ENCODE results near the gene PACC1.
"Not testable (repeated sequence)": the region's sequence is repeated elsewhere in the genome, so short reads cannot be mapped to it uniquely, and the experiment has no call there.

PACC1 gene

DNA sequence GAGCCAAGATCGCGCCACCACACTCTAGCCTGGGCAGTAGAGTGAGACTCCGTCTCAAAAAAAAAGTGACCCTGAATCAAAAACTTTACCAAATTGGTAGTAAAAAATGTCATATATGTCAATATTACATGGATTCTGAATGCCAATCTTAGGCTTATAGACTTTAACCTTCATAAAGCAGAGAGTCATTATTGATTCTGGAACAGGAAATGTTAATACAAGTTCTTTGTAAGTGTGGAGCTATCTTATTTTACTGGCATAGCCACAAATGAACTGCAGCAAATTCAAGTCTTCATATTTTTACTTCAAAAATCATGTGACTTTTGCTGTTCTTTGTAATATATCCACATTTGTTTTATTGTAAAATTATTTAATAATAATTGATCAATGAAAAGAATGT is 88.1 kb downstream of the PACC1 start:
- DNase-seq: no peak

DNA sequence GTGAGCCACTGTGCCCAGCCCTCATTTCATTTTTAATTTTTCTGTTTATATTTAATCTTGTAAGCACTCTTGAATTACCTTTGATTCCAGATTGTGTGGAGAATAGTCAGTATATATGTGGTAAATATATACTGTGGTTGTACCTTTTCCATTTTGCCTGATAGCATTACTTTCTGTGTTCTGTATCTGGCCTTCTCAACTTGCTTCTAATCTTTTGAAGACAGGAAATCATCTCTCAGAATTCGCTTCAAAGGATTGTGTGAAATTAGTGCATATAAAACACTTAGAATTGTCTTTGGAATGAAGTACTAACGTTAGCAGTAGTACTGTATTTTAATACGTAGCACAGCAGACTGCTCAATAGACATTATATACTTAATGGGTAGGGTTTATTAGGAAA is 91.6 kb downstream of the PACC1 start:
- DNase-seq: no peak

DNA sequence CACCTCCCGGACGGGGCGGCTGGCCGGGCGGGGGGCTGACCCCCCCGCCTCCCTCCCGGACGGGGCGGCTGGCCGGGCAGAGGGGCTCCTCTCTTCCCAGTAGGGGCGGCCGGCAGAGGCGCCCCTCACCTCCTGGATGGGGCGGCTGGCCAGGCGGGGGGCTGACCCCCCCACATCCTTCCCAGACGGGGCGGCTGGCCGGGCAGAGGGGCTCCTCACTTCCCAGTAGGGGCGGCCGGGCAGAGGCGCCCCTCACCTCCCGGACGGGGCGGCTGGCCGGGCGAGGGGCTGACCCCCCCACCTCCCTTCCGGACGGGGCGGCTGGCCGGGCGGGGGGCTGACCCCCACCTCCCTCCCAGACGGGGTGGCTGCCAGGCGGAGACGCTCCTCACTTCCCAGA is 93.7 kb downstream of the PACC1 start:
- not testable (repeated sequence) for DNase-seq

DNA sequence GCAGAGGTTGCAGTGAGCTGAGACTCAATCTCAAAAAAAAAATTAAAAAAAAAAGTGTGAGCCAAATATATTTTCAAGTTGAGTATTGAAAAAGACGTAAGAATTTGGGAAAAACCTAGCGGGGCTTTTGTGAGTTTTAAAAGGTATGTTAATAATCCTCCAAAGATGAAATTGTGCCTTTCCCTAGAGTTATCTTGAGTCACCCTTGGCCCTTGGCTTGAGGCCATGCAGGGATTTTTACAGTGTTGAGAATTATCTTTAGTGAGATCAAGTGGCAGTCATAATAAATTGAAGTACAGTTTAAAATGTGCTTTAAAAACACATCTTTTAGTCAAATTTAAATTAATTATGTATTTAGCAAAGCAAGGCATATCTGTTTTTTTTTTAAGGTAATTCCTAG is 96.8 kb downstream of the PACC1 start:
- DNase-seq: peak; percentile 28

DNA sequence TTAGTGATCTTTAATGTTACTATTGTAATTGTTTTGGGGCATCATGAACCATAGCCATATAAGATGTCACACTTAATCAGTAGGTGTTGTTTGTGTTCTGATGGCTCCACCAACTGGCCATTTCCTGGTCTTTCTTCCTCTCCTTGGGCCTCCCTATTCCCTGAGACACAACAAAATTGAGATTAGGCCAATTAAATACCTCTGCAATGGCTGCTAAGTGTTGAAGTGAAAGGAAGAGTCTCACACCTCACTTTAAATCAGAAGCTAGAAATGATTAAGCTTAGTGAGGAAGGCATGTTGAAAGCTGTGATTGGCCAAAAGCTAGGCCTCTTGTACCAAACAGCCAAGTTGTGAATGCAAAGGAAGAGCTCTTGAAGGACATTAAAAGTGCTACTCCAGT is 98.8 kb downstream of the PACC1 start:
- DNase-seq: peak; percentile 65

DNA sequence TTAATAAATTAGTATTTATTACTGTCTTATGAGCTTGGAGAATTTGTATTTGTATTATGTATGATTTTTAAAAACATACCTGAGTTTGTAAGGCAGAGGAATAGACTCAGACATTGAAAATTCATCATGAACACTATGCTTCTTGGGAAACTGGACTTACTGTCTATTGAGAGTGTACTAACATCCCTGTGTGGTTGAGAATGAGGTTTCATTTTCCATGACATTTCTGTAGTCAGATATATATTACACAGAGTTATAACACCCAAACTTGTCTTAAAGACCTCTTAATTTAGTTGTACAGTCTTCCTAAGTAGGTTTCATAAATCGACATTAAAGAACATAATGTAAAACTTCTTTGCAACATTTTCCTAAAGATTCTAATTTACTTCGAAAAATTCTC is 99.5 kb downstream of the PACC1 start:
- DNase-seq: peak; percentile 13
